WERI-Rb-1 (cell line): ENCODE results near the gene UGT1A8.

ENCODE experiments used
- DNase-seq: peaks from one replicate; pipeline ENCODE4 v3.0.0-alpha.2; 2020
- H3K27ac ChIP-seq: fragments of 250-450 bp; sonication (Bioruptor Pico); 2 replicates; pipeline ENCODE4 v1.5.1; 2020; ENCODE audit warnings: mild to moderate bottlenecking, moderate library complexity
- H3K27me3 ChIP-seq: fragments of 250-450 bp; sonication (Bioruptor Pico); 2 replicates; pipeline ENCODE4 v1.5.1; 2021; ENCODE audit warnings: mild to moderate bottlenecking, low read depth, moderate library complexity; ENCODE audit not compliant: insufficient read depth, severe bottlenecking
- H3K36me3 ChIP-seq: fragments of 250-450 bp; sonication (Bioruptor Pico); 2 replicates; pipeline ENCODE4 v1.5.1; 2020; ENCODE audit warnings: mild to moderate bottlenecking, moderate library complexity
- H3K4me3 ChIP-seq: 2 replicates; pipeline ENCODE4 v1.5.1; 2011; ENCODE audit warnings: low read depth, mild to moderate bottlenecking, control low read depth, low read length
- H3K9me3 ChIP-seq: fragments of 250-450 bp; sonication (Bioruptor Pico); 2 replicates; pipeline ENCODE4 v1.5.1; 2021; ENCODE audit warnings: mild to moderate bottlenecking, moderate library complexity; ENCODE audit not compliant: severe bottlenecking
- CTCF ChIP-seq: IDR thresholded peaks from 2 replicates; pipeline ENCODE4 v1.5.1; 2011; ENCODE audit warnings: low read depth, mild to moderate bottlenecking, control low read depth, inconsistent platforms, low read length

UGT1A8 gene

GRCh38 chr2:233773854-233774253, 156.4 kb downstream of the UGT1A8 start:
- no peak overlapping the region for H3K4me3 ChIP-seq
- no peak overlapping the region for H3K27ac ChIP-seq
- H3K27me3 ChIP-seq = no peaks in the 10 kb centered on the region
- H3K9me3 ChIP-seq = peaks cover 2% of the 10 kb centered on the region
- no peaks in the 10 kb centered on the region for H3K36me3 ChIP-seq
- no peak for DNase-seq
- no peak for TF ChIP-seq CTCF

- no peak overlapping the region for H3K27ac ChIP-seq
- H3K9me3 ChIP-seq = peaks cover 2% of the 10 kb centered on the region
- H3K27me3 ChIP-seq = no peaks in the 10 kb centered on the region
- H3K4me3 ChIP-seq = no peak overlapping the region
- DNase-seq = no peak
- TF ChIP-seq CTCF = no peak
- H3K36me3 ChIP-seq = no peaks in the 10 kb centered on the region
These were observed 158.0 kb downstream of the UGT1A8 start for GRCh38 chr2:233775414-233775813.

- H3K27me3 ChIP-seq = no peaks in the 10 kb centered on the region
- DNase-seq = no peak
- H3K9me3 ChIP-seq = peaks cover 2% of the 10 kb centered on the region
- H3K36me3 ChIP-seq = no peaks in the 10 kb centered on the region
- no peak for TF ChIP-seq CTCF
- H3K27ac ChIP-seq = no peak within 1 kb of the TSS
- H3K4me3 ChIP-seq = no peak within 1 kb of the TSS
These were observed 160.6 kb downstream of the UGT1A8 start, which contains the start of gene MROH2A for GRCh38 chr2:233778030-233778429. MROH2A (plus strand) TSS chr2:233778330; CDS start chr2:233779359, 1,029 bp downstream.

- no peak for TF ChIP-seq CTCF
- Histone ChIP-seq H3K4me3 (no peak overlapping the region), H3K36me3 (no peaks in the 10 kb centered on the region), H3K27ac (no peak overlapping the region), H3K9me3 (peaks cover 2% of the 10 kb centered on the region), H3K27me3 (no peaks in the 10 kb centered on the region)
- no peak for DNase-seq
These were observed 162.3 kb downstream of the UGT1A8 start for GRCh38 chr2:233779722-233780121.

GRCh38 chr2:233780771-233781170, 163.3 kb downstream of the UGT1A8 start:
- Histone ChIP-seq H3K27me3 (no peaks in the 10 kb centered on the region), H3K9me3 (peaks cover 2% of the 10 kb centered on the region), H3K36me3 (no peaks in the 10 kb centered on the region), H3K27ac (no peak overlapping the region), H3K4me3 (no peak overlapping the region)
- TF ChIP-seq CTCF = no peak
- DNase-seq = no peak

GRCh38 chr2:233789554-233789953, 172.1 kb downstream of the UGT1A8 start:
- no peak for DNase-seq
- Histone ChIP-seq H3K9me3 (no peaks in the 10 kb centered on the region), H3K4me3 (no peak overlapping the region), H3K36me3 (no peaks in the 10 kb centered on the region), H3K27ac (no peak overlapping the region), H3K27me3 (no peaks in the 10 kb centered on the region)
- TF ChIP-seq CTCF = no peak
